DOHH2 (cell line): ENCODE measurements around the gene SLC38A4.
"Not testable (repeated sequence)": the region's sequence is repeated elsewhere in the genome, so short reads cannot be mapped to it uniquely, and the experiment has no call there.

ENCODE experiments used
- H3F3A ChIP-seq: fragments of 200-600 bp; sonication (generic), shearing (Covaris generic); 2 replicates; pipeline ENCODE4 v1.6.0; 2016; ENCODE audit warnings: antibody characterized with exemption, mild to moderate bottlenecking; ENCODE audit not compliant: control insufficient read depth, insufficient read depth
- H3K27ac ChIP-seq: fragments of 200-600 bp; sonication (generic); 2 replicates; pipeline ENCODE4 v1.5.1; 2014; ENCODE audit warnings: low read depth, mild to moderate bottlenecking, low read length, moderate library complexity
- H3K27me3 ChIP-seq: fragments of 200-600 bp; sonication (generic); 2 replicates; pipeline ENCODE4 v1.6.1; 2014; ENCODE audit warnings: mild to moderate bottlenecking, low read length, mixed read lengths; ENCODE audit not compliant: control insufficient read depth
- H3K36me3 ChIP-seq: fragments of 200-600 bp; sonication (generic); 2 replicates; pipeline ENCODE4 v1.6.1; 2014; ENCODE audit warnings: mild to moderate bottlenecking, low read length, moderate library complexity, mixed read lengths; ENCODE audit not compliant: control insufficient read depth
- H3K4me1 ChIP-seq: fragments of 200-600 bp; sonication (generic); 2 replicates; pipeline ENCODE4 v1.6.1; 2014; ENCODE audit warnings: mild to moderate bottlenecking, low read length, mixed read lengths; ENCODE audit not compliant: control insufficient read depth
- H3K4me2 ChIP-seq: fragments of 200-600 bp; sonication (generic); 2 replicates; pipeline ENCODE4 v1.6.0; 2014; ENCODE audit warnings: mild to moderate bottlenecking, low read length, moderate library complexity
- H3K4me3 ChIP-seq: fragments of 200-600 bp; sonication (generic); 2 replicates; pipeline ENCODE4 v1.5.1; 2014; ENCODE audit warnings: mild to moderate bottlenecking, low read length, mixed read lengths
- H3K79me2 ChIP-seq: fragments of 200-600 bp; sonication (generic); 2 replicates; pipeline ENCODE4 v1.6.1; 2014; ENCODE audit warnings: mild to moderate bottlenecking, low read length, mixed read lengths; ENCODE audit not compliant: control insufficient read depth
- H3K9me2 ChIP-seq: fragments of 200-600 bp; sonication (generic); replicated peaks from 2 replicates; pipeline ENCODE4 v1.6.1; 2014; ENCODE audit warnings: mild to moderate bottlenecking, low read length, mixed read lengths; ENCODE audit not compliant: control insufficient read depth
- H3K9me3 ChIP-seq: fragments of 200-600 bp; sonication (generic); 2 replicates; pipeline ENCODE4 v1.6.1; 2014; ENCODE audit warnings: antibody characterized with exemption, low read length, mixed read lengths; ENCODE audit not compliant: control insufficient read depth, insufficient read depth
- H4K20me1 ChIP-seq: fragments of 200-600 bp; sonication (generic); 2 replicates; pipeline ENCODE4 v1.6.0; 2014; ENCODE audit warnings: low read depth, mild to moderate bottlenecking, antibody characterized with exemption, low read length, moderate library complexity; ENCODE audit not compliant: control insufficient read depth, insufficient read depth
- EZH2phosphoT487 ChIP-seq: fragments of 200-600 bp; sonication (generic); IDR thresholded peaks from 2 replicates; pipeline ENCODE4 v1.6.1; 2017; ENCODE audit warnings: borderline replicate concordance, mild to moderate bottlenecking, antibody characterized with exemption, low read length, moderate library complexity, mixed read lengths
- TF ChIP-seq, protein P1 (sequence below): fragments of 200-600 bp; sonication (generic); IDR thresholded peaks from one replicate; pipeline ENCODE4 v1.5.1; 2014; ENCODE audit warnings: antibody characterized with exemption, mild to moderate bottlenecking, low read depth, low read length; ENCODE audit not compliant: poor library complexity, severe bottlenecking

The SLC38A4 gene

DNA sequence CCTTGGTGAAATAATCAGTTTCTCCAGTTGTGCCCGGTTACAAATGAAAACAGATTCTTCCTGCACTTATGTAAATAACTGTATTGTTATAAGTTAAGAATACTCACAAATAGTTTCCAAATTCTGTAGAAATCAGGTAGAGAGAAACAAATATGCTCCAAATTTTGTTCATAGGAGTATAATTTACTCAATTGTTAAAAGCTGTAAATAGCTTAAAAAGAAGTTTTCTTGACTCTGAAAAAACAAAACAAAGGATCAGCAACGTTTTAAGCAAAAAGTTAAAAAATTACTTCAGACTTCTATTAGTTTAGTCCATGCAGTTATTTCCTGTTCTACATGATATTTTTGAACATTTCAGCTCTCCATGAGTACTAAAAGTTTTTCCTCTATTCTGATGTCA lies 30.0 kb upstream of the SLC38A4 start:
- Histone ChIP-seq H3K9me3 (peaks cover 6% of the 10 kb centered on the region; the same call in 1 of the 2 replicates), H3K36me3 (no peaks in the 10 kb centered on the region), H3K27ac (no peak overlapping the region), H3K27me3 (no peaks in the 10 kb centered on the region), H3K9me2 (no peaks in the 10 kb centered on the region), H3K4me3 (no peak overlapping the region), H4K20me1 (no peaks in the 10 kb centered on the region), H3K4me2 (no peak overlapping the region), H3K4me1 (no peaks in the 10 kb centered on the region), H3K79me2 (no peaks in the 10 kb centered on the region), H3F3A (no peaks in the 10 kb centered on the region)
- no peak for TF ChIP-seq EZH2phosphoT487
- TF ChIP-seq, protein P1, sequence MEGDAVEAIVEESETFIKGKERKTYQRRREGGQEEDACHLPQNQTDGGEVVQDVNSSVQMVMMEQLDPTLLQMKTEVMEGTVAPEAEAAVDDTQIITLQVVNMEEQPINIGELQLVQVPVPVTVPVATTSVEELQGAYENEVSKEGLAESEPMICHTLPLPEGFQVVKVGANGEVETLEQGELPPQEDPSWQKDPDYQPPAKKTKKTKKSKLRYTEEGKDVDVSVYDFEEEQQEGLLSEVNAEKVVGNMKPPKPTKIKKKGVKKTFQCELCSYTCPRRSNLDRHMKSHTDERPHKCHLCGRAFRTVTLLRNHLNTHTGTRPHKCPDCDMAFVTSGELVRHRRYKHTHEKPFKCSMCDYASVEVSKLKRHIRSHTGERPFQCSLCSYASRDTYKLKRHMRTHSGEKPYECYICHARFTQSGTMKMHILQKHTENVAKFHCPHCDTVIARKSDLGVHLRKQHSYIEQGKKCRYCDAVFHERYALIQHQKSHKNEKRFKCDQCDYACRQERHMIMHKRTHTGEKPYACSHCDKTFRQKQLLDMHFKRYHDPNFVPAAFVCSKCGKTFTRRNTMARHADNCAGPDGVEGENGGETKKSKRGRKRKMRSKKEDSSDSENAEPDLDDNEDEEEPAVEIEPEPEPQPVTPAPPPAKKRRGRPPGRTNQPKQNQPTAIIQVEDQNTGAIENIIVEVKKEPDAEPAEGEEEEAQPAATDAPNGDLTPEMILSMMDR = no peak

DNA sequence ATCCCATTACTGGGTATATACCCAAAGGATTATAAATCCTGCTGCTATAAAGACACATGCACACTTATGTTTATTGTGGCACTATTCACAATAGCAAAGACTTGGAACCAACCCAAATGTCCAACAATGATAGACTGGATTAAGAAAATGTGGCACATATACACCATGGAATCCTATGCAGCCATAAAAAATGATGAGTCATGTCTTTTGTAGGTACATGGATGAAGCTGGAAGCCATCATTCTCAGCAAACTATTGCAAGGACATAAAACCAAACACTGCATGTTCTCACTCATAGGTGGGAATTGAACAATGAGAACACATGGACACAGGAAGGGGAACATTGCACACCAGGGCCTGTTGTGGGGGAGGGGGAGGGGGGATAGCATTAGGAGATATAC lies 28.4 kb upstream of the SLC38A4 start:
- not testable (repeated sequence) for H3K36me3 ChIP-seq, H4K20me1 ChIP-seq, H3K27me3 ChIP-seq, H3F3A ChIP-seq, H3K4me2 ChIP-seq, H3K9me3 ChIP-seq, H3K79me2 ChIP-seq, H3K4me1 ChIP-seq, H3K9me2 ChIP-seq, H3K4me3 ChIP-seq, H3K27ac ChIP-seq

DNA sequence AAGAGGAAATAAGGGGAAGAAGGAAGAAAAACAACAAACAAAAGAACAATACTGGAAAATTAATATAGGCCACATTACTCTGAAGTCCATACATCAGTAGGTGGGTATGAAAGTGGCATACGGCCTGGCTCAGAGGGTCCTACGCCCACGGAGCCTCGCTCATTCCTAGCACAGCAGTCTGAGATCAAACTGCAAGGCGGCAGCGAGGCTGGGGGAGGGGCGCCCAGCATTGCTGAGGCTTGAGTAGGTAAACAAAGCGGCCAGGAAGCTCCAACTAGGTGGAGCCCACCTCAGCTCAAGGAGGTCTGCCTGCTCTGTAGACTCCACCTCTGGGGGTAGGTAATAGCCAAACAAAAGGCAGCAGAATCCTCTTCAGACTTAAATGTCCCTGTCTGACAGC lies 23.0 kb upstream of the SLC38A4 start:
- H4K20me1 ChIP-seq, H3K9me2 ChIP-seq, H3K36me3 ChIP-seq, H3F3A ChIP-seq, H3K4me2 ChIP-seq, H3K9me3 ChIP-seq, H3K27ac ChIP-seq, H3K4me1 ChIP-seq, H3K27me3 ChIP-seq, H3K4me3 ChIP-seq, H3K79me2 ChIP-seq: not testable (repeated sequence)

DNA sequence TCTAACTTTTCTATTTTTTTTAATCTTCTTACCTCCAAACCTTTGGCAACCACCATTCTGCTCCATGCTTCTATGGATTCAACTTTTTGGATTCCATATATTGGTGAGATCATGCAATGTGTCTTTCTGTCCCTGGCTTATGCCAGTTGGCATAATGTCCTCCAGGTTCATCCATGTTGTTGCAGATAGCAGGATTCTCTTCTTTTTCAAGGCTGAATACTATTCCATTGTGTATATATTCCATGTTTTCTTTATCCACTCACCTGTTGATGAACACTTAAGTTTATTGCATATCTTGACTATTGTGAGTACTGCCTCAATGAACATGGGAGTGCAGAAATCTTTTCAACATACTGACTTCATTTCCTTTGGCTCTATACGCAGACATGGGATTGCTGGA lies 21.2 kb upstream of the SLC38A4 start:
- no peak overlapping the region for H3K4me2 ChIP-seq
- H3K9me2 ChIP-seq = no peaks in the 10 kb centered on the region
- no peak overlapping the region for H3K27ac ChIP-seq
- H3K4me3 ChIP-seq = no peak overlapping the region
- H3K36me3 ChIP-seq = no peaks in the 10 kb centered on the region
- no peaks in the 10 kb centered on the region for H4K20me1 ChIP-seq
- H3F3A ChIP-seq = no peaks in the 10 kb centered on the region
- H3K79me2 ChIP-seq = no peaks in the 10 kb centered on the region
- H3K4me1 ChIP-seq = no peaks in the 10 kb centered on the region
- H3K9me3 ChIP-seq = no peaks in the 10 kb centered on the region
- TF ChIP-seq EZH2phosphoT487 = no peak
- TF ChIP-seq, protein P1 = no peak
- H3K27me3 ChIP-seq = no peaks in the 10 kb centered on the region
